Neural progenitor cell (in vitro differentiated cells): ENCODE data around the gene PRELP. TPM values are rescaled to one million over a fixed set of nuclear protein-coding genes. Genes with fewer than 3 reads are reported as not detected.

Source experiments
- DNase-seq: peaks from one replicate; pipeline ENCODE4 v3.0.0-alpha.2; 2016; ENCODE audit warnings: low spot score
- H2AFZ ChIP-seq: fragments of 200-600 bp; sonication (generic); replicated peaks from 2 replicates; pipeline ENCODE4 v1.6.1; 2016; ENCODE audit warnings: antibody characterized with exemption
- H3F3A ChIP-seq: fragments of 200-600 bp; sonication (generic); 2 replicates; pipeline ENCODE4 v1.6.1; 2016; ENCODE audit warnings: antibody characterized with exemption, low read depth
- H3K27ac ChIP-seq: fragments of 200-600 bp; sonication (generic); 2 replicates; pipeline ENCODE4 v1.5.1; 2016; ENCODE audit warnings: mild to moderate bottlenecking
- H3K27me3 ChIP-seq: fragments of 200-600 bp; sonication (generic); 2 replicates; pipeline ENCODE4 v1.6.1; 2016; ENCODE audit warnings: mild to moderate bottlenecking, moderate library complexity
- H3K36me3 ChIP-seq: fragments of 200-600 bp; sonication (generic); 2 replicates; pipeline ENCODE4 v1.5.1; 2016
- H3K4me1 ChIP-seq: fragments of 200-600 bp; sonication (generic); 2 replicates; pipeline ENCODE4 v1.6.1; 2016; ENCODE audit warnings: mixed run types
- H3K4me2 ChIP-seq: fragments of 200-600 bp; sonication (generic); 2 replicates; pipeline ENCODE4 v1.6.1; 2016
- H3K4me3 ChIP-seq: fragments of 200-600 bp; sonication (generic); 2 replicates; pipeline ENCODE4 v1.5.1; 2016
- H3K79me2 ChIP-seq: fragments of 200-600 bp; sonication (generic); 2 replicates; pipeline ENCODE4 v1.6.1; 2016; ENCODE audit warnings: low read depth
- H3K9ac ChIP-seq: fragments of 200-600 bp; sonication (generic); 2 replicates; pipeline ENCODE4 v1.6.1; 2016
- H3K9me3 ChIP-seq: fragments of 200-600 bp; sonication (generic); 2 replicates; pipeline ENCODE4 v1.5.1; 2016; ENCODE audit warnings: low read depth
- H4K20me1 ChIP-seq: fragments of 200-600 bp; sonication (generic); 2 replicates; pipeline ENCODE4 v1.6.1; 2016; ENCODE audit warnings: low read depth
- H3K27ac Mint-ChIP-seq: 3 replicates; pipeline ENCODE4 v1.8.0; 2021; ENCODE audit warnings: mixed read lengths
- H3K27me3 Mint-ChIP-seq: 2 replicates; pipeline ENCODE4 v1.8.0; 2022; ENCODE audit warnings: low read depth, mild to moderate bottlenecking, inconsistent platforms, moderate library complexity, mixed read lengths; ENCODE audit not compliant: insufficient read depth
- H3K36me3 Mint-ChIP-seq: 3 replicates; pipeline ENCODE4 v1.8.0; 2021; ENCODE audit warnings: mixed read lengths
- H3K4me1 Mint-ChIP-seq: 3 replicates; pipeline ENCODE4 v1.8.0; 2021; ENCODE audit warnings: mixed read lengths
- H3K4me3 Mint-ChIP-seq: 3 replicates; pipeline ENCODE4 v1.8.0; 2021; ENCODE audit warnings: mild to moderate bottlenecking, moderate library complexity, mixed read lengths
- H3K9me3 Mint-ChIP-seq: 3 replicates; pipeline ENCODE4 v1.8.0; 2020; ENCODE audit warnings: mixed read lengths
- CTCF ChIP-seq: fragments of 200-600 bp; sonication (generic); IDR thresholded peaks from 2 replicates; pipeline ENCODE4 v1.5.1; 2017; ENCODE audit warnings: antibody characterized with exemption, mild to moderate bottlenecking
- EZH2 ChIP-seq: fragments of 200-600 bp; sonication (generic); IDR thresholded peaks from 2 replicates; pipeline ENCODE4 v1.6.1; 2017; ENCODE audit warnings: antibody characterized with exemption, mild to moderate bottlenecking, moderate library complexity
- EZH2phosphoT487 ChIP-seq: fragments of 200-600 bp; sonication (generic); IDR thresholded peaks from 2 replicates; pipeline ENCODE4 v1.6.1; 2017; ENCODE audit warnings: antibody characterized with exemption
- total RNA-seq: library from RNA; depleted of rRNA; stranded (reverse); fragments of >200 nt; gene quantifications from 2 replicates; pipeline ENCODE4 v1.2.3, GENCODE V29; 2015; ENCODE audit warnings: low replicate concordance

The PRELP gene
- total RNA-seq, 1 donor from 2014 or later, result 0.26 TPM

GRCh38 chr1:203518541-203518940 lies 42.9 kb downstream of the PRELP start:
- TF ChIP-seq EZH2phosphoT487 (no peak), EZH2 (no peak), CTCF (no peak)
- DNase-seq, result no peak
- H3K36me3 Mint-ChIP-seq, result no peaks in the 10 kb centered on the region
- Histone ChIP-seq H3K4me2 (no peak overlapping the region), H3K4me3 (no peak overlapping the region), H3K79me2 (no peaks in the 10 kb centered on the region), H3K9ac (no peak overlapping the region), H3F3A (peaks cover 12% of the 10 kb centered on the region), H3K27ac (no peak overlapping the region), H3K27me3 (no peaks in the 10 kb centered on the region), H4K20me1 (no peaks in the 10 kb centered on the region), H3K9me3 (no peaks in the 10 kb centered on the region), H3K4me1 (peaks cover 42% of the 10 kb centered on the region), H2AFZ (no peak overlapping the region), H3K36me3 (no peaks in the 10 kb centered on the region)
- no peaks in the 10 kb centered on the region for H3K9me3 Mint-ChIP-seq
- no peak overlapping the region for H3K4me3 Mint-ChIP-seq
- peak overlapping the region; percentile 82 for H3K27ac Mint-ChIP-seq
- peaks cover 87% of the 10 kb centered on the region for H3K4me1 Mint-ChIP-seq
- peaks cover 18% of the 10 kb centered on the region for H3K27me3 Mint-ChIP-seq

- Mint-ChIP-seq H3K9me3 (no peaks in the 10 kb centered on the region), H3K36me3 (no peaks in the 10 kb centered on the region), H3K27ac (peak overlapping the region; percentile 82), H3K4me1 (peaks cover 86% of the 10 kb centered on the region), H3K27me3 (peaks cover 20% of the 10 kb centered on the region), H3K4me3 (peak overlapping the region; percentile 30)
- H3K9ac ChIP-seq, result no peak overlapping the region
- TF ChIP-seq EZH2 (no peak), EZH2phosphoT487 (no peak), CTCF (no peak)
- peaks cover 41% of the 10 kb centered on the region for H3K4me1 ChIP-seq
- H3K27me3 ChIP-seq, result no peaks in the 10 kb centered on the region
- no peak overlapping the region for H3K4me3 ChIP-seq
- peaks cover 12% of the 10 kb centered on the region for H3F3A ChIP-seq
- H3K79me2 ChIP-seq, result no peaks in the 10 kb centered on the region
- no peak overlapping the region for H3K27ac ChIP-seq
- DNase-seq, result no peak
- H3K9me3 ChIP-seq, result no peaks in the 10 kb centered on the region
- no peak overlapping the region for H2AFZ ChIP-seq
- no peaks in the 10 kb centered on the region for H4K20me1 ChIP-seq
- H3K36me3 ChIP-seq, result no peaks in the 10 kb centered on the region
- H3K4me2 ChIP-seq, result no peak overlapping the region
Observed at GRCh38 chr1:203519053-203519840, 43.6 kb downstream of the PRELP start.

GRCh38 chr1:203519896-203520295 lies 44.3 kb downstream of the PRELP start:
- Mint-ChIP-seq H3K9me3 (no peaks in the 10 kb centered on the region), H3K4me1 (peaks cover 89% of the 10 kb centered on the region), H3K27me3 (peaks cover 20% of the 10 kb centered on the region), H3K36me3 (no peaks in the 10 kb centered on the region), H3K4me3 (no peak overlapping the region), H3K27ac (peak overlapping the region; percentile 64)
- Histone ChIP-seq H3K4me3 (no peak overlapping the region), H3K9me3 (no peaks in the 10 kb centered on the region), H3F3A (peaks cover 12% of the 10 kb centered on the region), H4K20me1 (no peaks in the 10 kb centered on the region), H3K27me3 (no peaks in the 10 kb centered on the region), H3K4me2 (no peak overlapping the region), H3K4me1 (peaks cover 44% of the 10 kb centered on the region), H3K36me3 (no peaks in the 10 kb centered on the region), H3K79me2 (no peaks in the 10 kb centered on the region), H2AFZ (no peak overlapping the region), H3K27ac (no peak overlapping the region), H3K9ac (no peak overlapping the region)
- DNase-seq, result no peak
- TF ChIP-seq EZH2phosphoT487 (no peak), CTCF (no peak)
